GM19351 (cell line): ENCODE measurements around the gene TRPM3.

Experiments
- ATAC-seq: cut with Tn5 transposase; IDR thresholded peaks from one replicate; pipeline ENCODE4 v1.9.1; 2021; ENCODE audit warnings: mild to moderate bottlenecking, moderate library complexity; ENCODE audit not compliant: unreplicated experiment

The TRPM3 gene

DNA sequence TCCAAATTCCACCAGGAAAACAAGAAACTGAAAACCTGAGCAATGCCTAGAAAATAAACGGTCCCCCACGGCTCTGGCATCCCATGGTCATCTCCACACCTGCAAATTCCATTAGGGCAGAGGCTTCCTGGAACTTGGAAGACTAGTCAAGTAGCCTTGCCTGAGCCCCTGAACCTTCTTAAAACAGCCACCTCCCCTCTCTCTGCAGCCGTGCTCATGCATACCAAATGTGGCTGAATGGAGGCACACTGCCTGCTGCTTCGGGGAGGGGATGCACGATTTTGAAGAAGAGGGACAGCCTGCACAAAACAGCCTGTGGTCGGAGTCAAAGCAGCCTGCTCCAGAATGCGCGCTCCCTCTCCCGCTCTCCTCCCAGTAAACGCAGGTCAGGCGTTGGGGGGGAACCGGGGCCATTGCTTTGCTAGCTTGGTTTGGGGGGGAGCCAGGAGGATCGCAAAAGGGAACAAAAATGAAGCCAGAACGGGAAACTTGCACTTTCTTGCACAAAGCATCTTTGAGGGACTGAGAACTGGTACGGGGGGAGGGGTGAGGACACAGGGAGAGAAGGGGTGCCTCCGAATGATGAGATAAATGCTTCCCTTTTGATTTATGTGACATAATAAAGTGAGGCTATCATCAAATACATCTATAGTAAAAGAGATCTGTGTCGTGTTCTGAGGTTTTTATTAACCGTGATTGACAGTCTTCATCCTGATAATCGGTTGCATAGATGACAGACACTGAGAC, at the start of gene TRPM3:
TRPM3 (minus strand) TSS at position 347 of the 747 bp plus-strand sequence; CDS start at position 80, 267 bp downstream.
- no peak for ATAC-seq

DNA sequence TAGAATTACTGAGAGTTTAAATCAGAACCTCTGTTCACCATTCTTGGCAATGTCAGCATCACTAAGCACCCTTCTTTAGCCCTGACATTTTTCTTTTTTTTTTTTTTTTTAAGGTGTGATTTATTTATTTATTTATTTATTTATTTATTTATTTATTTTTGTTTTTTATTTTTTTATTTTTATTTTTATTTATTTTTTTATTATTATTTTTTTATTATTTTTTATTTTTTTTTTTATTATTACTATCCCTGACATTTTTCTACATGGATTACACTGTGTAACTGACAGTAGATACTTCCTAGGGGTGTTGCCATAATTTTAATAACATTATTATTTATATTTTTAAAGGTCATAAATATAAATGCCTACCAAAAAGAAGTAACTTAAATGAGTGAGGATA, 47.0 kb upstream of the TRPM3 start:
- ATAC-seq, result no peak

DNA sequence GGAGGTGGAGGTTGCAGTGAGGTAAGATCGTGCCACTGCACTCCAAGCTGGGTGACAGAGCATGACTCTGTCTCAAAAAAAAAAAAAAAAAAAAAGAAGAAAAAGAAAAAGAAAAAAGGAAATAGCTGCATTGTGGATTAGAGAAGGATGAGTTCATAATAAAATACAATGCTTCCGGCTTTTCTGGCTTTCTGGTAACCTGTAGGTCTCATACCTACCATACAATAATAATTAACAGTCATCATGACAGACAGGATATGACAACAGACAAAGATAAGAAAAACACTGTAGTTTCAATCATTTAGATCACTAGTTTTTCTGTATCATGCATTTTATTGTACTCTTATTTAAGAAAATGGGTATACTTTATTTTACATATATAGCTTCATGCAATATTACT, 40.7 kb upstream of the TRPM3 start:
- no peak for ATAC-seq

DNA sequence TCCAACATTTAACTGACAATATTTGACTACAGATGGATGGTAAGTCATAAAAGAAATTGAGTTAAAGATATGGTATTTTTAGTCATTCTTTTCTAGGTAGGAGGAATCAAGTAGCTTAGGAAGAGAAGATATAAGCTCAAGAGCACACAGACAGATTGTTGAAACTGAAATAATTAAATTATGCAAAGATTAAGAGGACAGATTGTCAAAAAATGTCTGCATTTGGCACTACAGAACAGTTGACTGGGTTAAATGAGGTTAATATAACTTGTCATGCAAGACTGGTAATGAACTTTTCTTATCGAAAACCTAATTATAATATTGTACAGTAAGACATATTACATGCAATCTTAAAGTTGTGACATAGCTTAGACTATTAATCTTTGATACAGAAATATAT, 36.3 kb upstream of the TRPM3 start:
- no peak for ATAC-seq

DNA sequence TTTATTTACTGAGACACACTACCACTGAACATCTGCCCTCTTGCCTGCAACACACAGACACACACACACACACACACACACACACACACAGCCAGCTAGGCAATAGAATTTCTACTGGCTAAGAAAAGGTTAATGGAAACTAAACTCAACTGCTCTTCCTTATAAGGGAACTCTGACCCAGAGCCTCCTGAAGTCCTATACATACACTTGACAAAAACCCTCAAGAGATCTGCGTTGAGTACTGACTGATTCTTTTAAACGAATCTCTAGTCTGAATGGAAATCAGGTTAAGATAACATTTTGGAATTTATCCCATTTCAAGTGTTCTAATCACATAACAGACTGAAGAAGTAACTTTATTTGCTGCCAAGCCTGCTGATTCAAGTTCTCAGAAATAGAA, 25.9 kb upstream of the TRPM3 start:
- no peak for ATAC-seq

DNA sequence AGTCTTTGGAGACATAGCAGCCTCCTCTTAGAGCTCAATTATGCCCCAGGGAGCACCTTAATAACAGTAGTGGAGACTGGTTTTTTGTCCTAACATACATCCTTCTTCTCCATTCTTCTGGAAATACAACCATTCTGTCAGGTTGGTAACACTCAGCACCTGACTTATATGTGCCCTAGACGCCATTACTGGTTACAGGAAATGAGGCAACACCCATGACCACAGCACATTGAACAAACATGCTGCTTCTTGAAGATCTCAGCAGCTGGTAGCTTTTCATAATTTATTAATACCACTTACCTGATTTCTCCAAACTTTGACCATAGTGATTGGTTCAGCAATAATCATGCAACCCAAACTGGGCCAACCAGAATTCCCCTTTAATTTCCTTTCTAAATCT, 25.1 kb upstream of the TRPM3 start:
- ATAC-seq, result no peak

DNA sequence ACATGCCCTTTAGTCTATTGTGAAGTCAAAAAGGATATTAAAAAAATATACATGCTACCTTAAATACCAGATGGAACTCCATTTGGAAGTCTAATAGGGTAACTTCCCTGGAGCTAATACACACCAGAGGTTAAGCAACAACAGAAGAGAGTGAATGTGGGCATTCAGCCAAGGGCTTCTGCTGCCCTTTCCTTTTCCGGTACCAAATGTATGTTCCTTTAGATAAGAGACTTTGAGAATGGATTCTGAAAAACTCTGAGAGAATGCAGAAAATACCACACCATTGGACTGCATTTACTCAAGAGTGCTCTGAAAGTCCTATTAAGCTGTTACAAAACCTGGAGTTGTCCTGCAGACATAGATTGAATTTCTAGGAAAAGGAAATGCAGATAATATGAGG, 23.8 kb upstream of the TRPM3 start:
- ATAC-seq, result no peak

DNA sequence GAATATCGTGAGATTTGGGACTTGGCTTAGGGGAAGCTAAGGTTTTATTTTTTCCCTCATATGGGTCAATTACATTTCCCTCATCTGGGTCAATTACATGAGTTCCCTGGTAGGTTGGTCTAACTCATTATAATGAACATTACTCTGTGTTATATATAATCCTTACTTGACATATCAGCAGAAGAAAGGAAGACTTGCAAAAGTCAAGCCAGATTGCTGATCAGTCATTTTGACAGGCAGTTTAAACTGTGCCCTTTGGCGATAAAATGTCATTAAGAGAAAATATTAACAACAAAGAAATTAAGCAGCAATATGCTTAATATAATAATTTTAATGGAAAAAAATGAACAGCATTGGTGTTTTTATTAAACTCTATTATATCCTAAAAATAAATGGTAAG, 23.1 kb upstream of the TRPM3 start:
- no peak for ATAC-seq

DNA sequence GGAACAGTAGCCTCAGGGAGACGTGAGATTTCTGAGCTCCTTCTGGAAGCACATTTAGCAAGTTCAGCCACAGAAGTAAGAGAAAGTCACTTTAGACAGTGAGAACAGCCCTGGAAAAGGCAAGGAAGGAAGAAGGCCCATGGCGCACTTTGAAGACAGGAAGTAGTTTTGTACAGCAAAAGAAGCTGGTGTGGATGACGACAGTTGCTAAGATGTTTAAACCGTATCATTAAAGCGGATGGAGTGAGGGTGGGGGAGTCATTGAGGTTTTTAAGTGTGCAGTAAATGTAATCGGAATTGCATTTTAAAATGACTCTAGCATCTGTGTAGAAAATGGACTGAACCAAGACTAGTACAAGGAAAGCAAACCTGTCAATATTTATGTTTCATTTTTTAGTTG, 15.3 kb upstream of the TRPM3 start:
- no peak for ATAC-seq

DNA sequence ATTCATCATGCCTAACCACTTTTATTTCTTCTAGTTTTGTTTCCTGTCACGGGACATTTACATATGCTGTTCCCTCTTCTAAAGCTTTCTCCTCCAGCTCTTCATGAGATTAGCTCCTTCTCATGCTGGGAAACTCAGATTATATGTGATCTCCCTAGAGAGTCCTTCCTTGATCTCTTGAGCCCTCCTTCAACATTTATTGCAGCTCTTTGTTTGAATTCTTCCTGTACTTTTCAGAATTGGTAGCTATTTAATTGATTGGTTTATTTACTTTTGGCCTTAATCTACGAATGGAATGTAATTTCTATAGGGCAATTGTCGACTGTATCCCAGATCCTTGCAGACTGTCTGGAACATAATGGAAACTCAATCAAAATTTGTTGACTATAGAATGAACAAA, 9.7 kb upstream of the TRPM3 start:
- no peak for ATAC-seq

DNA sequence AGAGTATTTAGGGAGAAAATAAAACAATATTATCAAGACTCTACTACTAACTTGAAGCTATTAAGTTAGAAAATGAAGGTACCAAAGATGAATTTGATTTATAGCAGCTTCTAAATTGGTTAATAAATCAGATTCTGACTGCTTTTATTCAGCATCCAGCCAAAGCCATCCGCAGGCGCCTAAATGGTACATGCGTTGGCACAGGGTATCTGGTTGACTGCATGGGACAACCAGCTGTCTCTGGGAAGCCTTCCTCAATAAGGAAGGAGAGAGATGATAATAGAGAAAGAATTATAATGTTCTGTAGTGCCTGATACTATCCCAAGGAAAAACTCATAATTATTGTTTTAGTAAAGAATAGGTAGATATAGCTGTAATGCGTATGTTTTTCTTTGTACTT, 9.1 kb upstream of the TRPM3 start:
- no peak for ATAC-seq

DNA sequence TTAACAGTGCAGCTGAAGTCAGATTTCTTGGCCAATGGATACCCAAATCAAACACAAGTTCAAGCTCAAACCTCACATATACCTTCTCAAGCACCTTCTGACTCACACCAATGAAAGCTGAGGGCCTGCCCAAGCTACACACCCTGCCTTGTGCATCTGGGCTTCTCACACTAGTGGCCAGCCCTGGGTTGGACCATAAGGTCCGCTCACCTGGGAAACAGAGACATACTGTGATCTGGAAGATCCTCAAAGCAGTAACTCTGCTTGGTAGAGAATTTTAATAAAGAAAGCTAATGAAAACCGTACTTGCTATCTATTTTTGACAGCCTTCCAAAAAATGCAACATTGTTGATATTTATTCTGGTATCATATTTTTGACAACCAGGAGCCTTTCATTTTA, 7.4 kb upstream of the TRPM3 start:
- no peak for ATAC-seq

DNA sequence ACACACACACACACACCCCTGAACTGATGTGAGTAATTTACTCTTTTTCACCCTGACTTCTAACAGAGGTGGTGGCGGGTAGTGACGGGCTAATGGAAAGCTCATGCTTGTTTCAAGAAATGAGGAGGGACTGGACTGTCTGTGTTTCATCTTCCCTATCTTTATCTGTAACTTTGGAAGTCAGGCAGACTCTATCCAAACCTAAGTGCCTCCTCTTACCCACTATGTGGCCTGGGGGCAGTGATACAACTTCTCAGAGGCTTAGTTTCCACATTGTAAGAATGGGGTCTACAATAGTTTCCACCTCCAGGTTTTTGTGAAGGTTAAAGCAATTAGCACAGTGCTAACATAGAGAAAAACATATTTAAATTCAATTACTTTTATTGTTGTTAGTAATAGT, 5.9 kb upstream of the TRPM3 start:
- no peak for ATAC-seq

DNA sequence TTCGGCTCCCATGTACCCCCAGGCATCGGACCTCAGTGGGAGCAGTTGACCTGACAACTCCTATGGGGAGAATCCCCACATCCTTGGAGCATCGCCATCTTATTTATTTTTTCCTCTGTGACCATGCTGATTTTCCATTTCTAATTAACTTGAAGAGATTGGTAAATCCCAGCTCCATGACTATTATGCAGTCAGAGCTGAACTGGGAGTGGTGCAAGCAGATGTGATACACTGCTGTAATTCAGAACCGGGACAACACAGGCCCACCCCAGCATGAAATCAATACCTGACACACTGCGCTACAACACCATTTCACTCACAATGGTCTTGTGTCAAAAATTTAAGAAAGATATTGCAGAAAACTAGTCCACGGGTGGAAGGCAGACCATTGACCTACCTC, 1.0 kb upstream of the TRPM3 start:
- ATAC-seq, result no peak

DNA sequence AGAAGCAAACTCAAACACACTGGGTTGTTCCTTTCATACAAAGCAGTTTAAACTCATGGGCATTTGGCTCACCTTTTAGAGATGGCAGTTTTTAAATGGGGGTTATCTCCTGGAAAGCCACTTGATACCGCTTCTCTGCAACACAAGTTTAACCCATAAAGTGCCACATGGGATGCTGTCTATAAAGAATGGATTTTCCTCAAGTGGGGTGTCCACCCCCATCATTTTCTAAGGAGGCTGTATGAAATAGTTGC, 528 bp upstream of the TRPM3 start:
- no peak for ATAC-seq

DNA sequence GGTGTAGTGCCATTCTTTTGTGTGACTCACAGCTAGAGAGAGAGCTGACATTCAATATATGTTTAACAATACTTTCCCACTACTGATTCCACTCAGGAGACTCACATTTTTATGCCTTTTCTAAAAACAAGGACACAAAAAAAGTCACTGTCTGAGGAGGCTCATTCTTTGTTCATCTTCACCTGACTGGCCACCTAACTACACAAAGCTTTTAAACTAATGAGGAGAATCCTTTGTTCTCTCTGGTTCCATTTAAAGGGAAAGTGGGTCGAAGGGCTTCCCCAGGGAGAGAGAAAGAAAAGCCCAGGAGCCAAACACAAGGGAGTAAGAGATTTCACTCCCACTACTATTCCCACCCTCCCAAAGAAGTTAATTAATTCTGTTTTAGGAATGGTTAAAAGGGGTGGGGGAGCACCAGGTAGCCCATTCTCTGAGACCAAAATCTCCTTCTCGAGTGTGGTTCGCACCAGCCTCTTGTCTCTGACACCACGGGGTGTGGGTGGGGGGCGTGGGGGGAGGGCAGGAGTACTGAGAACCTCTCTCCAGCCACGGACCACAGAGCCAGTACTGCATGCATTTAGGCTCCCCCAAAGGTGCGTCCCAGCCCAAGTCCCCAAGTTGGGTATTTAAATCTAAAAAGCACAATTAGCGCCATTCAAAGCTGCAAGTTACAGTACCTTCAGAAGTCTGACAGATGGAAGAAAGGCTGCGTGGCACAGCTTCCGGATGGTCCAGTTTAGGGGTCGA, 747 bp downstream of the TRPM3 start:
- no peak for ATAC-seq

DNA sequence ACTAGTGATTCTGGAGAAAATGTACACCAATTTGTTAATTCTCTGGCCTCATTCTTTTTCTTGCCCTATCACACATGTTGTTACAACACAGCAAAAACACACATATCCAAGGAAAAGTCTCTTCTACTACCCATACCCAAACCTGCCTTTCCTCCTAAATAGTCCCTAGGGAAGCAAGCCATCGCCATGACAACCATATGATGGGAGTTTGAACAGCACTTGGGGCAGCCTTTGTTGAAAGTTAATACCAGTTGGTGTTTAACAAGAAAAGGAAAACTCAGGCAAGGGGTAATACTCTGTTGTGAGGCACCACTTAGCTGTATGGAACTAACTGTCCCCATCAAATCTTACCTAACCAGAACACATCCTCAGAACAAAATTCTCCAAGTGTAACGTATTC, 1.7 kb downstream of the TRPM3 start:
- ATAC-seq, result no peak

DNA sequence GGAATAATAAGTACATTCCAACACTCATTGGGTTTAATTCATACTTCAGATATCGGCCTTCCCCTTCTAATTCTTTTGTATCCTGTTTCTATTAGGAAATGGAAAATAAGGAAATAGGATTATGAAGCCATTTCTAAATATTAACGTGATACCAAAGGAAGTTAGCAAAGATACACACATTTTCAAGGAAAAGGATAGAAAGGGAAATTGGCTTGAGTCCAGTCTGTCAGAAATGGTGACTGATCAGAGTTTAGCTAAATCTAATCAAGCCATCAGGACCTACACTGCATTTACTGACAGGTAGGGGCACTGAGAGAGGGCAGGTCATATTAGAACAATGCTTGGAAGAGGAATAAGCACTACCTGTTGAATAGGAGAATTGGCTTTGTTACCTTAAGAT, 3.1 kb downstream of the TRPM3 start:
- no peak for ATAC-seq

DNA sequence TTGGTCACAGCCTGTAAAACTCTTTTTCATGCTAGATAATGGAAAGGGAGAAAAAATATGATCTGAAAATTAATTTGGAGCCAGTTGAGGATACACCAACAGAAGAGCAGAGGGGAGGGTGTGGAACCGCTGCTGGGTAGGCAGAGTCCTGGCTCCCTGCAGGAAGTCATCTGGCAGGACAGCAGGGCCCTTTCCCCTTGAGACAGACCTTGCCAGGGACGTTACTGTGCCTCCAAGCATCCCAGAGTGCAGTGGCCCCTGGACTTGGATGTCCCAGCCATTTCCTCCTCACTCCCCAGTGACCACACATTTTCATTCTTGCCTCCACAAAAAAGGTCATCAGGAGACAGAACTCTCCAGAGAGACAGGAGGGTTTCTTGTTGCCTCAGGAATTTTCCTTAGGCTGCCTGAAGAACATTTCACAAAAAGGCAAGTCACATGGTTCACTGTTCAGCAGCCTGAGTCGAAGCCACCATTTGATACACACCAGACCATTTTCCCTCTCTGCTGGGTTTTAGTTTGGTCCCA, 5.9 kb downstream of the TRPM3 start:
- ATAC-seq, result no peak

DNA sequence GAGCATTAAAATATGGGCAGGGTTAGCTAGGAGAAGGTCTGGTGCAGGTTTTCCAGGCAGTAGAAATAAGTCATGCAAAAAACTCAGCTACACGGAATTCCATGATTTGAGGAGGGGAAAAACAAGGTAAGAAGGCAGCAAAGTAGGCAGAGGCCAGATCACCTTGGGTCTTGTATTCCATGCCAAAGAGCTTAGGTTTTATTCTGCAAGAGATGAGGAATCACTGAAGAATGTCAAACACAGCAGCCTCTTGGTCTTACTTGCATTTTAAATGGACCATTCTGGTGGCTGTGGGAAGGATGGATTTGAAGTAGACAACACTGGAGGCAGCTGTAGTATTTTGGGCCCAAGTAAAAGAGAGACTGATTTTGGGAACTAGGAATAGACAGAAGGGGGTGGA, 8.6 kb downstream of the TRPM3 start:
- no peak for ATAC-seq

DNA sequence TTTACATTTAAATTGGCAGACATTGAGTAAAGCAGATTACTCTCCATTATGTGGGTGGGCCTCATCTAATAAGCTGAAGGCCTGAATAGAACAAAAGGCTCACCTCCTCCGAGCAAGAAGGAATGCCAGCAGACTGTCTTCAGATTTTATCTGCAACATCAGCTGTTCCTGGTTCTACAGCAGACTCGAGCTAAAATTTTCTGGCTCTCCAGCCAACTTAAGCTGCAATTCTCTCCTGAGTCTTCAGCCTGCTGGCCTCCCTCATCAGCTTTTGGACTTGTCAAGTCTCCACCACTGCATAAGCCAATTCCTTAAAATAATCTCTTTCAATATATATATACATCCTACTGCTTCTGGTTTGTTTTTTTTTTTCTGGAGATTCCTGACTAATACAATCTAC, 12.5 kb downstream of the TRPM3 start:
- no peak for ATAC-seq

DNA sequence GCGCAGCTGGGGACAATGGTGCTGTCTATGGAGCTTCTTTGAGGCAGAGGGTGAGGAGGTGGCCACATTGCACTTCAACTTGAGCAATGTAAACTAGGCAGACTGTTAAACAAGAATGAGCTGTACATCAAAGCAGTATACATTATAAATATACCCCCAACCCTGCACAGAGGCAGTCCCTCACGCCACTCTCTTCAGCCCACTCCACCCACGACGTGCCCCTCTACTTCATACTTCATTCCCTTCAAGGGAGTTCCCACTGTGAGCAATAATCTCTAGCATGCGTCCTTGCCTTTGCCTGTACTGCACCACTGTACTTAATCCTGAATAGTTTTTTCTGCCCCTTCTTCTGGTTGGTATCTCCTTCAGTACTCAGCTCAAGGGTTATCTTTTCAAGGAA, 14.4 kb downstream of the TRPM3 start:
- no peak for ATAC-seq

DNA sequence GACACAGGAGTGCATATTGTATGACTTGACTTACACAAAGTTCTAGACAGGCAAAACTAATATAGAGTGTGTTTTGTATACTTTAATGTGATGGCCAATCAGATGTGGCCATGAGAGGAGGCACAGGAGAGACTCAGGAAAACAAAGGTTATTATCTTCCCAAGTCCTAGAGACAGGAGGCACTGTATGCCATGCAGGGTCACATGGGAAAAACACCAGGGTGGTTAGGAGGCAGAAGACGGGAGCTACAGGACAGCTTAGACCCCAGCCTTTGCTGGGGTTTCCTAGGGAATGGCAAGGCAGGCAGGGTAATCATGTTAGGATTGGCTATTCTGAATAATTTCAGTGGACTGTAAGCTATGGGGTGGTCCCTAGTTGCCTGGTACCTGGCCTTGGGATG, 16.2 kb downstream of the TRPM3 start:
- no peak for ATAC-seq
